Right atrium auricular region (tissue), 2 donors: ENCODE results near the gene ACAT2. TPM values are rescaled to one million over a fixed set of nuclear protein-coding genes. Genes with fewer than 3 reads are reported as not detected.
"Not testable (repeated sequence)": the region's sequence is repeated elsewhere in the genome, so short reads cannot be mapped to it uniquely, and the experiment has no call there.

ENCODE experiments used
- DNase-seq: peaks from one replicate; pipeline ENCODE4 v3.0.0-alpha.2; 2019; ENCODE audit warnings: low spot score
- H3K27ac ChIP-seq, 2 donors: fragments of 200-600 bp; sonication (generic); 1 replicate in 1 of 2; 2 replicates in 1 of 2; pipeline ENCODE4 v1.5.1; 2016 to 2019
- H3K27me3 ChIP-seq, 2 donors: fragments of 200-600 bp; sonication (generic); one replicate each; pipeline versions ENCODE4 v1.5.1 to v1.6.0; 2017 to 2019
- H3K36me3 ChIP-seq: fragments of 200-600 bp; sonication (generic); one replicate; pipeline ENCODE4 v1.5.1; 2016
- H3K4me1 ChIP-seq, 2 donors: fragments of 200-600 bp; sonication (generic); one replicate each; pipeline versions ENCODE4 v1.5.1 to v1.6.0; 2017 to 2019
- H3K4me3 ChIP-seq, 2 donors: fragments of 200-600 bp; sonication (generic); 1 replicate in 1 of 2; 2 replicates in 1 of 2; pipeline ENCODE4 v1.5.1; 2017 to 2019; ENCODE audit warnings: mild to moderate bottlenecking in 1 of 2, moderate library complexity in 1 of 2
- H3K9me3 ChIP-seq, 2 donors: fragments of 200-600 bp; sonication (generic); one replicate each; pipeline ENCODE4 v1.5.1; 2019
- total RNA-seq, 2 donors: library from RNA; depleted of rRNA; stranded (reverse); fragments of >200 nt; gene quantifications; one replicate each; pipeline ENCODE4 v1.1.0, GENCODE V29; 2016
- TF ChIP-seq, protein P1 (sequence below), 2 donors: fragments of 200-600 bp; sonication (generic); IDR thresholded peaks; one replicate each; pipeline ENCODE4 v1.5.1; 2019; ENCODE audit warnings: antibody characterized with exemption in 2 of 2

Gene ACAT2
- 1 to 10 TPM; 1.5 to 1.6 TPM for total RNA-seq

DNA sequence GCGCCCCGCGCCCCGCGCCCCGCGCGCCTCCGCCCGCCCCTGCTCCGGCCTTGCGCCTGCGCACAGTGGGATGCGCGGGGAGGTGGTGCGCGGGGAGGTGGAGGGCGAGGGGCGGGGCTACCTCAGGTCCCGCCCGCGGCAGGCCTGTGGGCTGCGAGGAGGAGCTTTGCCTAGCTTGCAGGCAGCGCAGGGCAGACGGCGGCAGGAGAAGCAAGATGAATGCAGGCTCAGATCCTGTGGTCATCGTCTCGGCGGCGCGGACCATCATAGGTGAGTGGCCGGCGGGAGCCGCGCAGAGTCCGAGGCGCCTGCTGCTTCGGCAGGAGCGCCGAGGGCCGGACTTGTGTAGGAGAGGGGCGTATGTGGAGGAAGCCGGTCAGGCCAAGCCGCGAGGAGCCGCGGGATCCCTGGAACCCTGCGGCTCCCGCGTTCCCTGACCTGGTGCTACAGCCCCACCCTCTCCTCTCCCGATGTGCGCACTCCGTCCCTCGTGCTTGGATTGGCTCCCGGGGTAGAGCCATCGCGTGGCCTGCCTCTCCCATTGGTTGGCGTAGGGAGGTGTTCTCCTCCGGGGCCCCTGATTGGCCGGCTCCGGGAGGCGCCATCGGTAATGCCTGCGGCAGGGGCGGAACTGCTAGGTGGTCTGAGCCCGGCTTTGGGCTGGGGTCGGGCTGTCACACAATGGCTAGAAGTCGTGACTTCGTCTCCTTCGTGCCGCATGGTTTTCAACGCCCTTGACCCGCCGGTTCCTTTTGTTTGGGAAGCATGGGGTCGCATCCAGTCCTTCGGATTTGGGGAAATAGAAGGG is at the start of gene ACAT2:
ACAT2 (plus strand) TSS at position 173 of the 808 bp plus-strand sequence; CDS start at position 216, 43 bp downstream.
- Histone ChIP-seq H3K36me3 (peaks cover 3% of the 10 kb centered on the region), H3K4me1 (peaks cover 0 to 18% of the 10 kb centered on the region in 2 donors), H3K4me3 (peak within 1 kb of the TSS; percentile 81 to 97), H3K27me3 (no peaks in the 10 kb centered on the region), H3K27ac (peak within 1 kb of the TSS; percentile 98 to 99), H3K9me3 (no peaks in the 10 kb centered on the region)
- DNase-seq: peak; percentile 98
- TF ChIP-seq, protein P1, sequence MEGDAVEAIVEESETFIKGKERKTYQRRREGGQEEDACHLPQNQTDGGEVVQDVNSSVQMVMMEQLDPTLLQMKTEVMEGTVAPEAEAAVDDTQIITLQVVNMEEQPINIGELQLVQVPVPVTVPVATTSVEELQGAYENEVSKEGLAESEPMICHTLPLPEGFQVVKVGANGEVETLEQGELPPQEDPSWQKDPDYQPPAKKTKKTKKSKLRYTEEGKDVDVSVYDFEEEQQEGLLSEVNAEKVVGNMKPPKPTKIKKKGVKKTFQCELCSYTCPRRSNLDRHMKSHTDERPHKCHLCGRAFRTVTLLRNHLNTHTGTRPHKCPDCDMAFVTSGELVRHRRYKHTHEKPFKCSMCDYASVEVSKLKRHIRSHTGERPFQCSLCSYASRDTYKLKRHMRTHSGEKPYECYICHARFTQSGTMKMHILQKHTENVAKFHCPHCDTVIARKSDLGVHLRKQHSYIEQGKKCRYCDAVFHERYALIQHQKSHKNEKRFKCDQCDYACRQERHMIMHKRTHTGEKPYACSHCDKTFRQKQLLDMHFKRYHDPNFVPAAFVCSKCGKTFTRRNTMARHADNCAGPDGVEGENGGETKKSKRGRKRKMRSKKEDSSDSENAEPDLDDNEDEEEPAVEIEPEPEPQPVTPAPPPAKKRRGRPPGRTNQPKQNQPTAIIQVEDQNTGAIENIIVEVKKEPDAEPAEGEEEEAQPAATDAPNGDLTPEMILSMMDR (IDR thresholded peaks at IDR 0.05): peak in 1 of 2 donors; percentile 14

DNA sequence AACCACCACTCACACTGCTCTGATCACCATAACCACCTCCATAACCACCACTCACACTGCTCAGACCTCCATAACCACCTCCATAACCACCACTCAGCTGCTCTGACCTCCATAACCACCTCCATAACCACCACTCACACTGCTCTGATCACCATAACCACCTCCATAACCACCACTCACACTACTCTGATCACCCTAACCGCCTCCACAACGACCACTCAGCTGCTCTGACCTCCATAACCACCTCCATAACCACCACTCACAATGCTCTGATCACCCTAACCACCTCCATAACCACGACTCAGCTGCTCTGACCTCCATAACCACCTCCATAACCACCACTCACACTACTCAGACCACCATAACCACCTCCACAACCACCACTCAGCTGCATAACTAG is 49.5 kb upstream of the ACAT2 start:
- H3K27me3 ChIP-seq, H3K4me3 ChIP-seq, H3K9me3 ChIP-seq, H3K27ac ChIP-seq, DNase-seq, H3K36me3 ChIP-seq: not testable (repeated sequence)
- H3K4me1 ChIP-seq: peaks cover 0 to 27% of the 10 kb centered on the region in 2 donors

DNA sequence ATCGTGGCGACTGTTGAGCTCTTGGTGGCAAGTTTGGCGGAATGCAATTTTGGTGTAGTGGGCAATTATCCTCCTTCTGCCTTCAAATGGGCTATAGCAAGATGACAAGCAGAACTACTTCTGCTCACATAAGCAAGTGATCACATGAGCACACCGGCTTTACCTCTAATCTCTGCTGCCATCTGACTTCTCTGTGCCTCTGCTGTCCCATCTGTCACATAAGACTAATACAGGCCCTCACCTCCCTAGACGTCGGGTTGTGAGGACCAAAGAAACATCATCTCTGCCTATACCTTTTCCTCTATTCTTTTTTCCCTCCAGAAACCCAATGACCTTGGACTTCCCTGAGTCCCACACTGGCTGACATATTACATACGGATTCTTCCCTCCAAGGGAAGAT is 47.9 kb upstream of the ACAT2 start:
- H3K4me1 ChIP-seq: peaks cover 0 to 29% of the 10 kb centered on the region in 2 donors
- peak overlapping the region in 1 of 2 donors; percentile 39 for H3K27ac ChIP-seq
- H3K9me3 ChIP-seq: no peaks in the 10 kb centered on the region
- no peaks in the 10 kb centered on the region for H3K27me3 ChIP-seq
- TF ChIP-seq, protein P1 (IDR thresholded peaks at IDR 0.05): no peak
- DNase-seq: no peak
- H3K36me3 ChIP-seq: no peaks in the 10 kb centered on the region
- no peak overlapping the region for H3K4me3 ChIP-seq

DNA sequence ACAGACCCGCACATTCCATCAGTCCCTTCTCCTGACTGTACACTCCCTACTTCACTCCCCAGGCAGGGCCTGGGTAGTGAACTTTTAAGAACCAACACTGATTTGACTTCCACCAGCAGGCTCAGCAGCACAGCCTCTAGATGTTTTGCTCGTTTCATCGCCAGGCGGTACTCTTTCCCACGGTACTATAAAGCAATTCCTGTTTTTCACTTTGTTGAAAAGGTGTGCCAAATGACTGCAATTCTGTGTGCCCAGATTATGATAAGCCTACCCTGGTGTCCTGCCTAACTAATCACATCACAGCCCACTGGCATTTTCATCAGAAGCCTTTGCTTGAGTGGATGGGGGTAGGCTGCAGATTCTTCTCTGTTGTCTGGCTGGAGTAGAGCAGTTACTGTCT is 47.4 kb upstream of the ACAT2 start:
- H3K9me3 ChIP-seq: no peaks in the 10 kb centered on the region
- H3K27me3 ChIP-seq: no peaks in the 10 kb centered on the region
- peaks cover 0 to 29% of the 10 kb centered on the region in 2 donors for H3K4me1 ChIP-seq
- H3K4me3 ChIP-seq: no peak overlapping the region
- peak overlapping the region in 1 of 2 donors; percentile 39 for H3K27ac ChIP-seq
- DNase-seq: no peak
- no peaks in the 10 kb centered on the region for H3K36me3 ChIP-seq
- TF ChIP-seq, protein P1 (IDR thresholded peaks at IDR 0.05): no peak

DNA sequence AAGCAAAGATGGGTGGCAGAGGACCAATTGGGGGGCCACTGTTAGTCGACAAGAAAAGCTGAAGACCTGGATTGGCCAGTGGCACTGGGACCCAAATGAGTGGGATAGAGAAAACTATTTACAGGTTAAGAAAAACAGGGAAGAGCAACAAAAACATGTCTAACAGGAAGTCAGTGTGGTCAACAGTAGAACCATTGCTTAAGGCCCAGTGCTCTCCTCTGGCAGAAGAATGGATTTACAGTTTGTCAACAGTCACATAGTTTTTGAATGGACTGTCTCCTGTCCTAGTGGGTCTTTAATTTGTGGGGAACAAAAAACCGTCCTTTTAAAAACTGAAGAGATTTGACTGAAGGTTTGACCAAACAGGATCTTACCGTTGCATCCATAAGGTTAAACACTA is 46.7 kb upstream of the ACAT2 start:
- TF ChIP-seq, protein P1 (IDR thresholded peaks at IDR 0.05): no peak
- peaks cover 0 to 29% of the 10 kb centered on the region in 2 donors for H3K4me1 ChIP-seq
- no peak for DNase-seq
- H3K27me3 ChIP-seq: no peaks in the 10 kb centered on the region
- no peak overlapping the region for H3K4me3 ChIP-seq
- no peaks in the 10 kb centered on the region for H3K36me3 ChIP-seq
- H3K9me3 ChIP-seq: no peaks in the 10 kb centered on the region
- peak overlapping the region; percentile 39 to 74 for H3K27ac ChIP-seq

DNA sequence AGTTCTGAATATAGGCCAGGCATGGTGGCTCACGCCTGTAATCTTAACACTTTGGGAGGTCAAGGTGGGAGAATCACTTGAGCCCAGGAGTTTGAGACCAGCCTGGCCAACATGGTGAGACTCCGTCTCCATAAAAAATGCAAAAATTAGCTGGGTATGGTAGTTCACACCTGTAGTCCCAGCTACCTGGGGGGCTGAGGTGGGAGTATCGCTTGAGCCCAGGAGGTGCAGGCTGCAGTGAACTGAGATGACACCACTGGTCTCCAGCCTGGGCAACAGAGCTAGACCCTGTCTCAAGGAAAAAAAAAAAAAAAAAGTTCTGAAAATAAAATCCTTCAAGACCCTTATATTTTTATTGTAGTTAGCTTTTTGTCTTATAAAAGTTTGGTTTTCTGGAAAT is 46.2 kb upstream of the ACAT2 start:
- H3K4me3 ChIP-seq: no peak overlapping the region
- no peak for DNase-seq
- no peaks in the 10 kb centered on the region for H3K27me3 ChIP-seq
- TF ChIP-seq, protein P1 (IDR thresholded peaks at IDR 0.05): no peak
- H3K9me3 ChIP-seq: no peaks in the 10 kb centered on the region
- no peaks in the 10 kb centered on the region for H3K36me3 ChIP-seq
- H3K27ac ChIP-seq: peak overlapping the region; percentile 62 to 74
- H3K4me1 ChIP-seq: peaks cover 0 to 29% of the 10 kb centered on the region in 2 donors
